WTC11 (cell line): Measurements from ENCODE around the gene BMPR2. TPM values are rescaled to one million over a fixed set of nuclear protein-coding genes. Genes with fewer than 3 reads are reported as not detected.

Source experiments
- ATAC-seq: fragments of 200-7000 bp; cut with Tn5 transposase; 2 replicates; pipeline ENCODE4 v1.10.0; 2021; ENCODE audit warnings: mild to moderate bottlenecking, moderate library complexity
- CTCF ChIA-PET: fragments of 300-600 bp; sonication (Branson Sonifier 250); formaldehyde crosslinking; loops from one replicate; lab custom pipeline; 2021; ENCODE audit warnings: antibody characterized with exemption; lab: Charles Lee
- POLR2A ChIA-PET: fragments of 350-600 bp; sonication (Branson Sonifier 250); formaldehyde crosslinking; loops from one replicate; lab custom pipeline; 2021; ENCODE audit warnings: antibody characterized with exemption; lab: Charles Lee
- DNase-seq: peaks from one replicate; pipeline ENCODE4 v3.0.0; 2021; ENCODE audit warnings: low spot score
- H3K27ac Mint-ChIP-seq: 2 replicates; pipeline ENCODE4 v1.8.0; 2021; ENCODE audit warnings: mixed read lengths
- H3K27me3 Mint-ChIP-seq: 2 replicates; pipeline ENCODE4 v1.8.0; 2021; ENCODE audit warnings: low read depth, mild to moderate bottlenecking, moderate library complexity, mixed read lengths
- H3K36me3 Mint-ChIP-seq: 2 replicates; pipeline ENCODE4 v1.8.0; 2021; ENCODE audit warnings: mixed read lengths
- H3K4me1 Mint-ChIP-seq: 2 replicates; pipeline ENCODE4 v1.8.0; 2022; ENCODE audit warnings: mixed read lengths
- H3K4me3 Mint-ChIP-seq: 2 replicates; pipeline ENCODE4 v1.8.0; 2021; ENCODE audit warnings: mild to moderate bottlenecking, moderate library complexity, mixed read lengths
- H3K9me3 Mint-ChIP-seq: 2 replicates; pipeline ENCODE4 v1.8.0; 2021; ENCODE audit warnings: mixed read lengths
- CTCF ChIP-seq: fragments of 200-600 bp; IDR thresholded peaks from 2 replicates; pipeline ENCODE4 v1.8.0; 2022; ENCODE audit warnings: antibody characterized with exemption
- E2F1 ChIP-seq: sonication (generic); formaldehyde crosslinking; IDR thresholded peaks from 2 replicates; pipeline ENCODE4 v1.8.0; 2022; ENCODE audit warnings: mild to moderate bottlenecking, missing genetic modification reagents
- E2F4 ChIP-seq: sonication (generic); formaldehyde crosslinking; IDR thresholded peaks from 2 replicates; pipeline ENCODE4 v1.8.1; 2022; ENCODE audit warnings: low read depth, mild to moderate bottlenecking, moderate library complexity, missing genetic modification reagents, borderline replicate concordance
- E2F5 ChIP-seq: sonication (generic); formaldehyde crosslinking; IDR thresholded peaks from 2 replicates; pipeline ENCODE4 v1.8.1; 2022; ENCODE audit warnings: mild to moderate bottlenecking, moderate library complexity, missing genetic modification reagents
- ERG ChIP-seq: fragments of 250-450 bp; sonication (Bioruptor Pico); IDR thresholded peaks from 2 replicates; pipeline ENCODE4 v1.8.0; 2021; ENCODE audit warnings: mild to moderate bottlenecking
- ESRRA ChIP-seq: sonication (generic); formaldehyde crosslinking; IDR thresholded peaks from 2 replicates; pipeline ENCODE4 v1.8.1; 2022; ENCODE audit warnings: mild to moderate bottlenecking, missing genetic modification reagents, borderline replicate concordance
- HMGA2 ChIP-seq: fragments of 250-450 bp; sonication (Bioruptor Pico); IDR thresholded peaks from 2 replicates; pipeline ENCODE4 v1.4.0; 2021; ENCODE audit warnings: mild to moderate bottlenecking, moderate library complexity
- IRF1 ChIP-seq: sonication (generic); formaldehyde crosslinking; IDR thresholded peaks from 2 replicates; pipeline ENCODE4 v1.8.0; 2023; ENCODE audit warnings: missing genetic modification reagents
- NFYB ChIP-seq: sonication (generic); formaldehyde crosslinking; conservative IDR thresholded peaks from 2 replicates; pipeline ENCODE4 v1.8.0; 2022; ENCODE audit warnings: low read depth, missing genetic modification reagents
- NR3C1 ChIP-seq: sonication (generic); formaldehyde crosslinking; conservative IDR thresholded peaks from 2 replicates; pipeline ENCODE4 v1.8.1; 2023; ENCODE audit warnings: low read depth, mild to moderate bottlenecking, missing genetic modification reagents
- PRRX2 ChIP-seq: fragments of 250-450 bp; sonication (Bioruptor Pico); IDR thresholded peaks from 2 replicates; pipeline ENCODE4 v1.8.0; 2021; ENCODE audit warnings: mild to moderate bottlenecking
- SMAD3 ChIP-seq: sonication (generic); formaldehyde crosslinking; IDR thresholded peaks from 2 replicates; pipeline ENCODE4 v1.8.0; 2022; ENCODE audit warnings: missing genetic modification reagents, mild to moderate bottlenecking, borderline replicate concordance
- SOX15 ChIP-seq: fragments of 250-450 bp; sonication (Bioruptor Pico); IDR thresholded peaks from 2 replicates; pipeline ENCODE4 v1.9.0; 2021; ENCODE audit warnings: mild to moderate bottlenecking
- USF1 ChIP-seq: sonication (generic); formaldehyde crosslinking; IDR thresholded peaks from 2 replicates; pipeline ENCODE4 v1.8.0; 2022; ENCODE audit warnings: mild to moderate bottlenecking, missing genetic modification reagents
- USF2 ChIP-seq: sonication (generic); formaldehyde crosslinking; IDR thresholded peaks from 2 replicates; pipeline ENCODE4 v1.8.1; 2023; ENCODE audit warnings: mild to moderate bottlenecking, missing genetic modification reagents, moderate library complexity
- ZNF281 ChIP-seq: sonication (generic); formaldehyde crosslinking; IDR thresholded peaks from 2 replicates; pipeline ENCODE4 v1.8.0; 2023; ENCODE audit warnings: mild to moderate bottlenecking, missing genetic modification reagents
- ZNF671 ChIP-seq: fragments of 250-450 bp; sonication (Bioruptor Pico); IDR thresholded peaks from 2 replicates; pipeline ENCODE4 v1.8.0; 2021; ENCODE audit warnings: mild to moderate bottlenecking
- total RNA-seq: library from RNA; stranded (reverse); gene quantifications from 3 replicates; pipeline ENCODE4 v1.2.3, GENCODE V29; 2021

The BMPR2 gene
- total RNA-seq, 1 experiment from 2014 or later, result 22.1 TPM

GRCh38 chr2:202519453-202519852 is 143.3 kb downstream of the BMPR2 start:
- Mint-ChIP-seq H3K4me3 (no peak overlapping the region), H3K27me3 (no peaks in the 10 kb centered on the region), H3K27ac (no peak overlapping the region), H3K4me1 (no peaks in the 10 kb centered on the region), H3K36me3 (peaks cover 36% of the 10 kb centered on the region), H3K9me3 (no peaks in the 10 kb centered on the region)
- CTCF ChIA-PET, result no interaction called here
- POLR2A ChIA-PET, result no interaction called here
- DNase-seq (no peak), ATAC-seq (no peak)
- TF ChIP-seq ERG (CRISPR knock-in tag) (no peak), E2F5 (CRISPR knock-in tag) (no peak), ZNF671 (no peak), USF1 (CRISPR knock-in tag) (no peak), SOX15 (CRISPR knock-in tag) (no peak), E2F1 (CRISPR knock-in tag) (no peak)

GRCh38 chr2:202521470-202521869 is 145.3 kb downstream of the BMPR2 start:
- peaks cover 29% of the 10 kb centered on the region for H3K36me3 Mint-ChIP-seq
- CTCF ChIA-PET, result no interaction called here
- DNase-seq (no peak), ATAC-seq (no peak)
- no peak overlapping the region for H3K27ac Mint-ChIP-seq
- no peaks in the 10 kb centered on the region for H3K27me3 Mint-ChIP-seq
- H3K9me3 Mint-ChIP-seq, result no peaks in the 10 kb centered on the region
- no peak for TF ChIP-seq PRRX2
- no peak overlapping the region for H3K4me3 Mint-ChIP-seq
- H3K4me1 Mint-ChIP-seq, result no peaks in the 10 kb centered on the region
- POLR2A ChIA-PET, result no interaction called here

GRCh38 chr2:202529389-202529788 is 153.3 kb downstream of the BMPR2 start:
- no peak for DNase-seq
- TF ChIP-seq USF2 (no peak), HMGA2 (CRISPR knock-in tag) (no peak), NR3C1 (no peak), SMAD3 (CRISPR knock-in tag) (no peak), IRF1 (CRISPR knock-in tag) (no peak), CTCF (no peak), NFYB (CRISPR knock-in tag) (no peak), ZNF281 (CRISPR knock-in tag) (no peak), E2F4 (no peak), ESRRA (no peak)
- no peaks in the 10 kb centered on the region for H3K4me1 Mint-ChIP-seq
- H3K27ac Mint-ChIP-seq, result no peak overlapping the region
- H3K4me3 Mint-ChIP-seq, result no peak overlapping the region
- POLR2A ChIA-PET, result no interaction called here
- H3K9me3 Mint-ChIP-seq, result no peaks in the 10 kb centered on the region
- H3K36me3 Mint-ChIP-seq, result peaks cover 18% of the 10 kb centered on the region
- CTCF ChIA-PET, result no interaction called here
- no peak for ATAC-seq
- H3K27me3 Mint-ChIP-seq, result no peaks in the 10 kb centered on the region; the same call in 1 of the 2 replicates
